Measurements from ENCODE around the gene TRIM63.

- TF ChIP-seq EZH2 (IDR thresholded peaks at IDR 0.05; ENCODE audit: low read length, missing control alignments) (no peak), CTCF (conservative IDR thresholded peaks at IDR 0.05 in 1 of 2, IDR thresholded peaks at IDR 0.05 in 1 of 2; ENCODE audit: low read depth in 1 of 2, low read length in 2 of 2) (no peak)
These were observed 20.1 kb downstream of the TRIM63 start for GRCh38 chr1:26047278-26047874.
